ENCODE data around the gene UGT1A7.

GRCh38 chr2:233756429-233757081 is 74.9 kb downstream of the UGT1A7 start:
- TF ChIP-seq EZH2 (IDR thresholded peaks at IDR 0.05; ENCODE audit: borderline replicate concordance, low read depth, low read length) = no peak
- no peak for TF ChIP-seq SREBF1 (IDR thresholded peaks at IDR 0.05; ENCODE audit: borderline replicate concordance, low read depth, low read length)
- no peak for TF ChIP-seq JUNB (CRISPR knock-in tag; conservative IDR thresholded peaks at IDR 0.05)
- no peak for TF ChIP-seq PPARD (CRISPR knock-in tag; IDR thresholded peaks at IDR 0.05)
